SK-N-MC (cell line): Measurements from ENCODE around the gene CDH23.

Source experiments
- EZH2 ChIP-seq: fragments of 200-600 bp; sonication (generic); IDR thresholded peaks from one replicate; pipeline ENCODE4 v1.6.1; 2017; ENCODE audit warnings: antibody characterized with exemption
- POLR2AphosphoS5 ChIP-seq: IDR thresholded peaks from 2 replicates; pipeline ENCODE4 v1.6.1; 2012; ENCODE audit warnings: mild to moderate bottlenecking, low read depth, low read length, borderline replicate concordance

- TF ChIP-seq EZH2: no peak
- no peak for TF ChIP-seq POLR2AphosphoS5
These were observed 459.9 kb downstream of the CDH23 start for GRCh38 chr10:71856619-71857018.
